Muscle layer of duodenum (tissue), 2 donors: ENCODE data around the gene IL34.
A peak's percentile ranks its signal among the peaks of the same experiment; 100 is the strongest.

Experiments used
- H3K27ac ChIP-seq: one replicate; pipeline ENCODE4 v1.7.0; 2013; ENCODE audit warnings: mild to moderate bottlenecking, low read length
- H3K27me3 ChIP-seq: one replicate; pipeline ENCODE4 v1.7.0; 2013; ENCODE audit warnings: low read depth, mild to moderate bottlenecking, control low read depth, low read length
- H3K36me3 ChIP-seq, 2 donors: one replicate each; pipeline ENCODE4 v1.7.0; 2013; ENCODE audit warnings: low read length in 2 of 2, control low read depth in 1 of 2, mild to moderate bottlenecking in 1 of 2; ENCODE audit not compliant: insufficient read depth in 2 of 2, control insufficient read depth in 1 of 2
- H3K4me1 ChIP-seq, 2 donors: one replicate each; pipeline ENCODE4 v1.7.0; 2013; ENCODE audit warnings: low read length in 2 of 2, mild to moderate bottlenecking in 2 of 2, control low read depth in 1 of 2, moderate library complexity in 1 of 2; ENCODE audit not compliant: insufficient read depth in 2 of 2, control insufficient read depth in 1 of 2
- H3K4me3 ChIP-seq, 2 donors: one replicate each; pipeline ENCODE4 v1.7.0; 2013; ENCODE audit warnings: low read length in 2 of 2, low read depth in 1 of 2, mild to moderate bottlenecking in 1 of 2
- H3K9me3 ChIP-seq, 2 donors: one replicate each; pipeline ENCODE4 v1.7.0; 2013; ENCODE audit warnings: low read length in 2 of 2, control low read depth in 1 of 2, mild to moderate bottlenecking in 1 of 2; ENCODE audit not compliant: control insufficient read depth in 1 of 2
- donor health status: healthy.

Gene IL34

DNA sequence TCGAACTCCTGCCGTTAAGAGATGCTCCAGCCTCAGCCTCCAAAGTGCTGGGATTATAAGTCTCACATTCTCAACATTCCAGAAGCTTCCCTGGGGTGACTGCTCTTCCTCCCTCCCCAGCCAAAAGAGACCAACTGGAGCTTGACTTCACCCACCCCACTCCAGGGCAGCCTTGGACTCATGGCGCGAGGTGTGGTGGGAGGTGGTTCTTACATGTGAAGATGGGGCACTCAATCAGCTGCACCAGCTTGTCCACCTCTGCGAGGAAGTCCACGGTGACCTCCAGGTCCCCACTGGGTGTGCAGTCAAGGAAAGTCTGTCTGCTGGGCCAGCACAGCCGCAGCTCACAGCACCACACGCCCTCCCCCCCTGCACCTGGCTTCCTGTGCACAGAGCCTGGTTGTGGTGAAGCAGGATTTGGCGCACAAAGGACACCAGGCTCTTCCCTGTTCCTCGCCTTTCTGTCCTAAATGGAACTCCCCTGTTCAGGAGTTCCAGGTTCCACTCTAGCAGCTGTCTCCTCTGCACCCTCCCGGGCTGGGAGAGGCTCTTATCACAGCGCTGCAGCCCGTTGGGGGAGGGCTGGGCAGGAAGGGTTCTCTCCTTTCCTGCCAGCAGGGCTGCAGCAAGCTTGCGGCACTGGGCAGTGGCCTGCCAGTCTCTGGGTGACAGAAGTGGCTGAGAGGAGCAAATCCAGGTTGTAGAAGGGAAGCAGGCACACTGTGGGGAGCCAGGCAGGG is 49.1 kb downstream of the IL34 start:
- Histone ChIP-seq H3K9me3 (no peaks in the 10 kb centered on the region), H3K4me3 (no peak overlapping the region), H3K4me1 (peaks cover 11 to 86% of the 10 kb centered on the region in 2 donors), H3K27me3 (no peaks in the 10 kb centered on the region), H3K27ac (peak overlapping the region; percentile 16), H3K36me3 (peaks cover 0 to 3% of the 10 kb centered on the region in 2 donors)

GRCh38 chr16:70696355-70696754 is 50.0 kb downstream of the IL34 start:
- H3K27me3 ChIP-seq = no peaks in the 10 kb centered on the region
- H3K9me3 ChIP-seq = no peaks in the 10 kb centered on the region
- peaks cover 3 to 81% of the 10 kb centered on the region in 2 donors for H3K4me1 ChIP-seq
- H3K27ac ChIP-seq = no peak overlapping the region
- H3K36me3 ChIP-seq = peaks cover 0 to 3% of the 10 kb centered on the region in 2 donors
- no peak overlapping the region for H3K4me3 ChIP-seq

- Histone ChIP-seq H3K27me3 (no peaks in the 10 kb centered on the region), H3K9me3 (no peaks in the 10 kb centered on the region), H3K4me3 (no peak overlapping the region), H3K36me3 (peaks cover 0 to 3% of the 10 kb centered on the region in 2 donors), H3K27ac (peak overlapping the region; percentile 23), H3K4me1 (peaks cover 9 to 81% of the 10 kb centered on the region in 2 donors)
Observed at GRCh38 chr16:70696952-70697593, 50.7 kb downstream of the IL34 start.

GRCh38 chr16:70697594-70698170 is 51.3 kb downstream of the IL34 start:
- Histone ChIP-seq H3K27me3 (no peaks in the 10 kb centered on the region), H3K4me1 (peaks cover 10 to 81% of the 10 kb centered on the region in 2 donors), H3K36me3 (peaks cover 0 to 3% of the 10 kb centered on the region in 2 donors), H3K27ac (peak overlapping the region; percentile 23), H3K4me3 (no peak overlapping the region), H3K9me3 (no peaks in the 10 kb centered on the region)

GRCh38 chr16:70698901-70699300 is 52.5 kb downstream of the IL34 start:
- no peak overlapping the region for H3K27ac ChIP-seq
- peaks cover 10 to 76% of the 10 kb centered on the region in 2 donors for H3K4me1 ChIP-seq
- H3K9me3 ChIP-seq = no peaks in the 10 kb centered on the region
- no peak overlapping the region for H3K4me3 ChIP-seq
- H3K36me3 ChIP-seq = peaks cover 0 to 3% of the 10 kb centered on the region in 2 donors
- H3K27me3 ChIP-seq = no peaks in the 10 kb centered on the region

GRCh38 chr16:70699696-70700095 is 53.3 kb downstream of the IL34 start:
- Histone ChIP-seq H3K36me3 (peaks cover 0 to 3% of the 10 kb centered on the region in 2 donors), H3K27ac (no peak overlapping the region), H3K4me3 (no peak overlapping the region), H3K27me3 (no peaks in the 10 kb centered on the region), H3K9me3 (no peaks in the 10 kb centered on the region), H3K4me1 (peaks cover 13 to 75% of the 10 kb centered on the region in 2 donors)

- Histone ChIP-seq H3K36me3 (peaks cover 0 to 3% of the 10 kb centered on the region in 2 donors), H3K9me3 (no peaks in the 10 kb centered on the region), H3K4me1 (peaks cover 15 to 76% of the 10 kb centered on the region in 2 donors), H3K4me3 (no peak overlapping the region), H3K27ac (peak overlapping the region; percentile 92), H3K27me3 (no peaks in the 10 kb centered on the region)
Observed at GRCh38 chr16:70700101-70701020, 54.0 kb downstream of the IL34 start.

DNA sequence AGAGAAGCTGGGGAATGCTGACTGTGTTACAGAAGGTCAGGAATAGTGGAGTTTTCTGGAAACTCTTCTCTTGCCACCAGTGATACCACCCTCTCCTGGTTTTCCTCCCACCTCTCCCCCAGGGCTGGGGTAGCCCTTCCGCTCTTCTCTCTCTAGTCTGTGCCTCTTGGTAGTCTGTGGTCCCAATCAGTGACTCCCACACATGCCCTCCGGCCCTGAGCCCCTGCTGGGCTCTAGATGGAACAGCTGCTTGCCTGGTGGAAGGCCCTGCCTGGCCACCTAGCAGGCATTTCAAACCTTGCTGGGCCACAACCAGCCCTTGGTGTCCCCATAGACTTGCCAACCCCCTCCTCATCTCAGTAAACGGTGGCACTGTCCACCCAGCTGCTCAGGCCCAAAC is 54.7 kb downstream of the IL34 start:
- Histone ChIP-seq H3K27ac (peak overlapping the region; percentile 92), H3K4me1 (peaks cover 18 to 70% of the 10 kb centered on the region in 2 donors), H3K4me3 (no peak overlapping the region), H3K9me3 (no peaks in the 10 kb centered on the region), H3K27me3 (no peaks in the 10 kb centered on the region), H3K36me3 (peaks cover 0 to 3% of the 10 kb centered on the region in 2 donors)

GRCh38 chr16:70701596-70701995 is 55.2 kb downstream of the IL34 start:
- Histone ChIP-seq H3K36me3 (peaks cover 0 to 3% of the 10 kb centered on the region in 2 donors), H3K9me3 (no peaks in the 10 kb centered on the region), H3K4me1 (peaks cover 23 to 71% of the 10 kb centered on the region in 2 donors), H3K4me3 (peak overlapping the region in 1 of 2 donors; percentile 20), H3K27ac (peak overlapping the region; percentile 92), H3K27me3 (no peaks in the 10 kb centered on the region)

DNA sequence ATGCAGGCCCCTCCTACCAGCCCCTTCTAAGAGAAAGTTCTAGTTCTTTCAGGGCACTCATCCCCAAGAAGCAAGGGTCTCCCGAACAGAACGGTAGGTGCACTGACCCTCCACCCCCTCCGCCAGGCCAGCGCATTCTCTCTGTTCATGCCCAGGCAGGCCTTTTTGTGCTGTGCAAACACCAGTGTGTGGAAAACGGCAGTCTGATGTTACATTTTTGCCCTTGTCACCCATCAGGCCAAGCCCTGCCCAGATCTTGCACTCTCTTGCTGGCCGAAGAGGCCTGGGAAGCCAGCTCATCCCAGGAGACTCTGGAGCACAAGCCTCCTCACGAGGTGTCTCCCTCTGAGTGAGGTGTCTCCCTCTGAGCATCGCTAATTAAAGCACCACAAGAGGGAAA is 55.6 kb downstream of the IL34 start:
- H3K4me1 ChIP-seq = peaks cover 27 to 71% of the 10 kb centered on the region in 2 donors

More for the DNA sequence above, 55.6 kb downstream of the IL34 start:
- peak overlapping the region in 1 of 2 donors; percentile 20 for H3K4me3 ChIP-seq
- H3K27ac ChIP-seq = peak overlapping the region; percentile 92
- no peaks in the 10 kb centered on the region for H3K9me3 ChIP-seq
- peaks cover 0 to 3% of the 10 kb centered on the region in 2 donors for H3K36me3 ChIP-seq
- H3K27me3 ChIP-seq = no peaks in the 10 kb centered on the region
